SJSA1 (cell line): ENCODE data around the gene REG4. TPM values are rescaled to one million over a fixed set of nuclear protein-coding genes. Genes with fewer than 3 reads are reported as not detected.

Experiments used
- DNase-seq, 2 experiments: peaks; one replicate each; pipeline ENCODE4 v3.0.0-alpha.2; 2015 to 2020; ENCODE audit warnings: low spot score in 2 of 2, low read depth in 1 of 2
- H3K27ac ChIP-seq: fragments of 250-450 bp; sonication (Bioruptor Pico); 2 replicates; pipeline ENCODE4 v1.5.1; 2020; ENCODE audit warnings: mild to moderate bottlenecking, moderate library complexity
- H3K27me3 ChIP-seq: fragments of 250-450 bp; sonication (Bioruptor Pico); replicated peaks from 2 replicates; pipeline ENCODE4 v1.5.1; 2020; ENCODE audit warnings: mild to moderate bottlenecking, moderate library complexity
- H3K36me3 ChIP-seq: fragments of 250-450 bp; sonication (Bioruptor Pico); 2 replicates; pipeline ENCODE4 v1.5.1; 2020; ENCODE audit warnings: mild to moderate bottlenecking
- H3K4me1 ChIP-seq: fragments of 250-450 bp; sonication (Bioruptor Pico); replicated peaks from 2 replicates; pipeline ENCODE4 v1.6.1; 2021; ENCODE audit warnings: mild to moderate bottlenecking
- H3K4me3 ChIP-seq: fragments of 250-450 bp; sonication (Bioruptor Pico); 2 replicates; pipeline ENCODE4 v1.5.1; 2020; ENCODE audit warnings: mild to moderate bottlenecking
- H3K9me3 ChIP-seq: fragments of 250-450 bp; sonication (Bioruptor Pico); replicated peaks from 2 replicates; pipeline ENCODE4 v1.5.1; 2020; ENCODE audit warnings: mild to moderate bottlenecking
- total RNA-seq: library from RNA; depleted of rRNA; stranded (reverse); fragments of >200 nt; shearing (Covaris generic); gene quantifications from 2 replicates; pipeline ENCODE4 v1.2.3, GENCODE V29; 2014

REG4 gene
- total RNA-seq, 1 experiment from 2014 or later = not detected

- no peak for DNase-seq
- no peaks in the 10 kb centered on the region for H3K9me3 ChIP-seq
- no peaks in the 10 kb centered on the region for H3K36me3 ChIP-seq
- H3K4me1 ChIP-seq = no peaks in the 10 kb centered on the region
- H3K27ac ChIP-seq = no peak overlapping the region
- H3K27me3 ChIP-seq = peaks cover 3% of the 10 kb centered on the region; the same call in 1 of the 2 replicates
- H3K4me3 ChIP-seq = no peak overlapping the region
Measured at GRCh38 chr1:119827010-119827409, 15.8 kb upstream of the REG4 start.

GRCh38 chr1:119822406-119822805, 11.1 kb upstream of the REG4 start:
- Histone ChIP-seq H3K27ac (no peak overlapping the region), H3K36me3 (no peaks in the 10 kb centered on the region), H3K4me1 (no peaks in the 10 kb centered on the region), H3K27me3 (no peaks in the 10 kb centered on the region), H3K9me3 (no peaks in the 10 kb centered on the region), H3K4me3 (no peak overlapping the region)
- no peak for DNase-seq

GRCh38 chr1:119818181-119818580, 6.9 kb upstream of the REG4 start:
- no peaks in the 10 kb centered on the region for H3K9me3 ChIP-seq
- H3K4me1 ChIP-seq = no peaks in the 10 kb centered on the region
- H3K27me3 ChIP-seq = no peaks in the 10 kb centered on the region
- H3K36me3 ChIP-seq = no peaks in the 10 kb centered on the region
- H3K4me3 ChIP-seq = no peak overlapping the region
- no peak for DNase-seq
- H3K27ac ChIP-seq = no peak overlapping the region

GRCh38 chr1:119816407-119816806, 5.1 kb upstream of the REG4 start:
- Histone ChIP-seq H3K4me3 (no peak overlapping the region), H3K9me3 (no peaks in the 10 kb centered on the region), H3K36me3 (no peaks in the 10 kb centered on the region), H3K27ac (no peak overlapping the region), H3K4me1 (no peaks in the 10 kb centered on the region), H3K27me3 (no peaks in the 10 kb centered on the region)
- DNase-seq = no peak

- H3K4me3 ChIP-seq = no peak overlapping the region
- no peak overlapping the region for H3K27ac ChIP-seq
- H3K4me1 ChIP-seq = no peaks in the 10 kb centered on the region
- H3K9me3 ChIP-seq = no peaks in the 10 kb centered on the region
- no peak for DNase-seq
- no peaks in the 10 kb centered on the region for H3K36me3 ChIP-seq
- no peaks in the 10 kb centered on the region for H3K27me3 ChIP-seq
Measured at GRCh38 chr1:119815928-119816327, 4.7 kb upstream of the REG4 start.

- Histone ChIP-seq H3K36me3 (no peaks in the 10 kb centered on the region), H3K9me3 (no peaks in the 10 kb centered on the region), H3K4me1 (no peaks in the 10 kb centered on the region), H3K4me3 (no peak overlapping the region), H3K27ac (no peak overlapping the region), H3K27me3 (no peaks in the 10 kb centered on the region)
- DNase-seq = no peak
Measured at GRCh38 chr1:119815361-119815760, 4.1 kb upstream of the REG4 start.

GRCh38 chr1:119814288-119814687, 3.0 kb upstream of the REG4 start:
- Histone ChIP-seq H3K4me3 (no peak overlapping the region), H3K9me3 (no peaks in the 10 kb centered on the region), H3K36me3 (no peaks in the 10 kb centered on the region), H3K27ac (no peak overlapping the region), H3K4me1 (no peaks in the 10 kb centered on the region), H3K27me3 (no peaks in the 10 kb centered on the region)
- DNase-seq = no peak

GRCh38 chr1:119811985-119812557, 811 bp upstream of the REG4 start:
- H3K36me3 ChIP-seq = no peaks in the 10 kb centered on the region
- no peak for DNase-seq
- no peaks in the 10 kb centered on the region for H3K9me3 ChIP-seq
- no peak overlapping the region for H3K4me3 ChIP-seq
- no peaks in the 10 kb centered on the region; the same call in 1 of the 2 replicates for H3K27me3 ChIP-seq
- no peaks in the 10 kb centered on the region for H3K4me1 ChIP-seq
- H3K27ac ChIP-seq = no peak overlapping the region

GRCh38 chr1:119808972-119809550, 2.2 kb downstream of the REG4 start:
- Histone ChIP-seq H3K4me1 (no peaks in the 10 kb centered on the region), H3K27ac (no peak overlapping the region), H3K36me3 (no peaks in the 10 kb centered on the region), H3K27me3 (no peaks in the 10 kb centered on the region; the same call in 1 of the 2 replicates), H3K4me3 (no peak overlapping the region), H3K9me3 (no peaks in the 10 kb centered on the region)
- DNase-seq = peak; percentile 44 to 64

GRCh38 chr1:119808491-119808890, 2.8 kb downstream of the REG4 start:
- H3K4me3 ChIP-seq = no peak overlapping the region
- H3K9me3 ChIP-seq = no peaks in the 10 kb centered on the region
- H3K4me1 ChIP-seq = no peaks in the 10 kb centered on the region
- H3K27ac ChIP-seq = no peak overlapping the region
- H3K27me3 ChIP-seq = no peaks in the 10 kb centered on the region; the same call in 1 of the 2 replicates
- DNase-seq = no peak
- H3K36me3 ChIP-seq = no peaks in the 10 kb centered on the region

GRCh38 chr1:119806489-119806888, 4.8 kb downstream of the REG4 start:
- Histone ChIP-seq H3K4me3 (no peak overlapping the region), H3K36me3 (no peaks in the 10 kb centered on the region), H3K4me1 (no peaks in the 10 kb centered on the region), H3K27me3 (no peaks in the 10 kb centered on the region; the same call in 1 of the 2 replicates), H3K9me3 (no peaks in the 10 kb centered on the region), H3K27ac (no peak overlapping the region)
- DNase-seq = no peak

- no peak for DNase-seq
- Histone ChIP-seq H3K27me3 (no peaks in the 10 kb centered on the region; the same call in 1 of the 2 replicates), H3K36me3 (no peaks in the 10 kb centered on the region), H3K4me1 (no peaks in the 10 kb centered on the region), H3K9me3 (no peaks in the 10 kb centered on the region), H3K27ac (no peak overlapping the region), H3K4me3 (no peak overlapping the region)
Measured at GRCh38 chr1:119805746-119806145, 5.5 kb downstream of the REG4 start.

- DNase-seq = no peak
- H3K27ac ChIP-seq = no peak overlapping the region
- H3K4me3 ChIP-seq = no peak overlapping the region
- H3K27me3 ChIP-seq = no peaks in the 10 kb centered on the region; the same call in 1 of the 2 replicates
- no peaks in the 10 kb centered on the region for H3K9me3 ChIP-seq
- no peaks in the 10 kb centered on the region for H3K4me1 ChIP-seq
- no peaks in the 10 kb centered on the region for H3K36me3 ChIP-seq
Measured at GRCh38 chr1:119805247-119805646, 6.0 kb downstream of the REG4 start.

- no peaks in the 10 kb centered on the region for H3K27me3 ChIP-seq
- H3K4me1 ChIP-seq = no peaks in the 10 kb centered on the region
- no peak overlapping the region for H3K27ac ChIP-seq
- no peaks in the 10 kb centered on the region for H3K9me3 ChIP-seq
- H3K4me3 ChIP-seq = no peak overlapping the region
- no peak for DNase-seq
- H3K36me3 ChIP-seq = no peaks in the 10 kb centered on the region
Measured at GRCh38 chr1:119799599-119800177, 11.6 kb downstream of the REG4 start.
